Smooth muscle cell of the brain vasculature (primary cell): ENCODE data around the gene ZFYVE28.
"Not testable (repeated sequence)": the region's sequence is repeated elsewhere in the genome, so short reads cannot be mapped to it uniquely, and the experiment has no call there.

Experiments used
- DNase-seq: peaks from one replicate; pipeline ENCODE4 v3.0.0-alpha.2; 2012; ENCODE audit warnings: low read depth, low spot score

The ZFYVE28 gene

GRCh38 chr4:2446656-2447564 is 28.5 kb upstream of the ZFYVE28 start:
- DNase-seq: no peak

DNA sequence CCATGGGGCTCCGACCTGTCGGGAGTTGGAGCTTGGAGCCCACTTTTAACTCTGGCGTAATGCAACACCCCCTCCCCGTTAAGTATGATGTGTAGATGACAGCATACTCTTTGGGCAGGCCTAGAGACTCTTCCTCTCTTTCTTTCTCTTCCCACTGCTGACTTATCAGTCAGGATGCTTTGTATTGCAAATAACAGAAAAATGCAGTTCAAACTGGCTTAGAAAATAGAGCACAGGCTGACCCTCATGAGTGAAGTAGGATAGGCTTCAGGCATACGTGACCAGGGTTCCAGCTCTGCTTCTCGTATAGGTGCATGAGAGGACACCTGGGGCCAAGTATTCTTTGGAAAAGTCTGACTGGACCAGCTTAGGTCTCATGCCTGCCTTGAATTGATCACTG is 27.1 kb upstream of the ZFYVE28 start:
- no peak for DNase-seq

- DNase-seq: no peak
Observed at GRCh38 chr4:2445130-2445529, 26.7 kb upstream of the ZFYVE28 start.

DNA sequence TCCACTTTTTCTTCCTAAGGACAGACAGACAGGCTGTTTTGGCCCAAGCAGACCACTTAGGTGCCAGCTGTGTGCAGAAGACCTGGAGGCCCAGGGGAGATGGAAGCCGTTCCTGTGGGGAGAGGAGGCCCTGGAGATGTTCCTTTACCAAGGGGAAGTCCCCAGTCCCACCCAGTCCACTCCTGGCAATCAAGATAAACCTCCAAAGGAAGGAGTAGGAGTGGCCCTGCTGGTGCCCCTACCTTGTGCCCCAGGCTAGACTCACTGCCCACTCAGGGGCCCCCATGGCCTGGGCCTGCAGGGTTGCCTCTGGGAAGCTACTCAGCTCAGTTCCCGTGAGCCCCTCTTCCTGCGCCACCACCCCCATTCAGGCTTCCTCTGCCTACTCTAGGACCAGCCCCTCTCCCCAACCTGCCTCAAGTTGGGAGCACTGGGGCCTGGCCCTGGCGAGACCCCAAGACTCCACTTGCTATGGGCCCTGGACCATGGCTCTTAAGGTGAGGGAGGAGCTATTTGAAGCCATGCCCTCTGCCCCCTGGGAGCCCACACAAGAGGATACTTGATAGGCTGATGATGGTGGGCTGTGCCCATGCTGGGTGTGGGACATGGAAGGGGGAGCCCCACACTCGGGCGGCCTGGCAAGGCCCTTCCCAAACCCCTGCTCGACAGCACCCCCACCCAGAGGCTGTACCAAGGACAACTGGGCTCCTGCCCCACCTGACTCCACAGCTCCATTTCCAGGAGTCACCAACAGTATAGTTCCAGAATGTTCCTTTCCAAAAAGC is 25.7 kb upstream of the ZFYVE28 start:
- no peak for DNase-seq

GRCh38 chr4:2443061-2443730 is 24.8 kb upstream of the ZFYVE28 start:
- DNase-seq: no peak

DNA sequence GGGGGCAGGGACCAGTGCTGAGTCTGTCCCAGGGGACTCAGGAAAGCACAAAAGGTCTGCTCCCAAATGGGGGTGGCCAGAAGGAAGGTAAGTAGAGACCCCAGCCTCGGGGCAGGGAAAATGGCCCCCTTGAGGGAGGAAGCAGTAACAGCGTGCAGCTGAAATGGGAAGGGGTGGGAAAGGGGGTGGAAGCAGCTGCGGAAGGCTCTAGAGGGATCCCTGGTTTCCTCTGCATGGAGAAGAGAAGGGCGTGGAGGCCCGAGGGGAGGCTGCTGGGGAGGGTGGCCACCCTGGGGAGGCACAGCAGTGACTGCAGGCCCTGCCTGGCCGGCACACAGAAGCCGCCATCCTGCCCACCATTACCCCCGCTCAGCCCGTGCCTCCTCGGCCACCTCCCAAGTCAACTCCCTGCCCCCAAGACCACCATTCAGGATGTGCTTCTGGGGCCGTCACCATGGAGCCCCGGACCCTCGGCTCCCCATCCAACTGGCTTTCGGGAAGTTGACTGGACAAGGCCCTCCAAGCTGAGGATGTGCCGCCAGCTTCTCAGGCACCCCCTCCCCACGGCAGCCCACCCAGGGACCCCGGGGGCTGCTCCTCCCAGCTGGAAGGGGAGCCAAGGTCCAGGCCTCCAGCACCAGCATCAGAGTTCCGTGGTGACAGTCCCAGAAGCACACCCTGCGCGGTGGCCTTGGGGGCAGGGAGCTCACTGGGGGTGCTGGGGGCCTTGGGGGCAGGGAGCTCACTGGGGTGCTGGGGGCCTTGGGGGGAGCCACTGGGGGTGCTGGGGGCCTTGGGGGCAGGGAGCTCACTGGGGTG is 23.9 kb upstream of the ZFYVE28 start:
- no peak for DNase-seq

- DNase-seq: no peak
Observed at GRCh38 chr4:2441393-2442174, 23.1 kb upstream of the ZFYVE28 start.

DNA sequence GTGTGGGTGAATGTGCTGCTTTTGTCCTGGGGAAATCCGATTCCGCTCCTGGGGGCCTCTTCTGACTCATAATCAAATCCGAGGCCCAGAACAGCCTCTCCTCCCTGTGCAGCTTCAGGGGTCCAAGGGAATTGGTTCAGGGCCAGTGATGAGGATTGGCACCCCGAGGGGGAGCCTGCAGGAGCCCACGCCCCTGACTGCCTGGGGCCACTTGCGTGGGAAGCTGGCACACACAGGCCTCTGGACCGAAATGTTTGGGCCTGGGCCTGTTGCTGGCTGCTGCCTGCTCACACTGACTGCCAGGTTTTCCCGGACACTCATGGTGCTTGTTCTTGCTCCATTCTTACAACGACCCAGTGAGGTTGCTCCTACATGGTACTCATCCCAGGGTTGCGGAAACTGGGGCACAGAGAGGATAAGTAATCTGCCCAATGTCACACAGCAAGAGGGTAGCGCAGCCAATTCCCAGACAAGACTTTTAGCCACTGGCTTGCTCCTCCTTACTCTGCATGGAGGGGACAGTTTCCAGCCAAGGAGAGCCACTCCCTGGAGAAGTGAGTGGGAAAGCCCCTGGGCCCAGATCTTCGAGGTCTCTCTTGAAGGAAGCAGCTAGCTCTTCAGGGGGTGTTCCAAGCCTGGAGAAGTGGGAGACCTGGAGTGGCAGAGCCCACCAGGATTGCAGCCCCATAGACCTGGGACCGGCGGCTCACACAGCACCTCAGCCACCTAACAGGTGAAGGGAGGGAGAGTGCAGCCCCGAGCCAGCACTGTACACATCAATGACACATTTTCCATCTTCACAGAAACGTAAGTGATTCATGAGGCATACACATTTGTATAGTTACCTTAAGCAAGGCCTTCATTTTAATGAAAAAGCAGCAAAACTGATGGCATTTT is 20.6 kb upstream of the ZFYVE28 start:
- no peak for DNase-seq

DNA sequence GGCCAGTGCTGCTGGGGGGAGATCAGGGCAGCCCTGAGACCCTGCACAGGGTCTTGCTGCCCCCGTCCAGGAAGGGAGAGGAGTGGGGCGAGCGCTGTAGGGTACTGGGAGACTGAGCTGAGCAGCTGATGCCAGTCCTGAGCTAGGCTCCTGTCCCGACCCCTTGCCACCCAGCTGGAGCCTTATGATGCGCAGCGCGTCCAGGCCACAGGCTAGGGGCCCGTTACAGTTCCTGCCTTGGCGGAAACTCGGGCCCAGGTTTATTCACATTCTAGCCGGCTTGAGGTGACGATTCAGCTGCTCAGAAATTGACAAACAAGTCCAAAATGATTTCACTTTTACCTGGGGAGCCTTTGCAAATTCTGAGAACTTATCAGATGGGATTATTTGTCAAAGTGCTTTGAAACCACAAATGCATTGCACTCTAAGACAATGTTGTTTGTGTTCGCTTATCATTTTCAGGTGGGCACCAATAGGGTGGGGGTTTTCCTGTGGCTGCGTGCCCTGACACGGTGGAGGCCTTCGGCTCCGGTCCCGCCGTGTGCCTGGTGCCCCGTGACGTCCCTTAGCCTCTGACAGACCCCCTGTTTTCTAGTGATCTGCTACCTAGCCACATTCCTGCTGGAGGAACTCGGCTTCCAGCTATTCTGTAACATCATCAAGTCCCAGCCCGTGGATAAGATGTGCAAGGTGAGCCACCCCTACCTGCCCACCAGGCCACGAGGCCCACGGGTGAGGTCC is 19.2 kb upstream of the ZFYVE28 start:
- DNase-seq: no peak

DNA sequence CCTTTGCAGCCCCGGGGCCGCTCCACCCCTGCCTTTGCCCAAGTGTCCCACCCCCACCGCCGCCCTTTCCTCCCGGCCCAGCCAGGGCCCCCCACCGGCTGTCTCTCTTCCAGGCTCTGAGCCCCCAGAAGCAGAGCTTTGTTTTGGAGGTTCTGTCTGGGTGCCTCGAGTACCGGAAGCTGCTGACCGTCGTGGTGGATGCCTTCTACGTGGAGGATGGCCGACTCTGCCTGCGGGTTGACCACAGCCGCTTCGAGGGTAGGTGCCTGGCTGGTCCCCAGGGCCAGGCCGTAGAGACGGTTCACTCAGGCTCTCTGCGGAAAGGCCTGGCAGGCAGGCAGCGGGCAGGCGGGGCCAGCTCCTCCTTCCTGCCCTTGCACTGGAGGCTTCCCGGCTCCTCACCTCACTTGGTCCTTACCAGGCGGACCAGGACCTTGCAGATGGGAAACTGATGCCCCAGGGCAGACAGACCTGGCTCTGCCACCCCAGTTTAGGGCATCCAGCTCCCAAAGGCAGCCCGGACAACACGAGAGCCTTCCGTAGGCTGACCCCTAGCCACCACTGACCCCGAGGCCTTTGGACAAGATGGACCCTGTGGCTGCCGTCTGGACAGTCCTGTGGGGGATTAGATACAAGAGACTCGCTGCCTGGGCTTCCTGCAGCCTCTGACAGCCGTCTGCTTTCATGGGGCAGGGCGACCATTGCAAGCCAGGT is 18.5 kb upstream of the ZFYVE28 start:
- DNase-seq: no peak

DNA sequence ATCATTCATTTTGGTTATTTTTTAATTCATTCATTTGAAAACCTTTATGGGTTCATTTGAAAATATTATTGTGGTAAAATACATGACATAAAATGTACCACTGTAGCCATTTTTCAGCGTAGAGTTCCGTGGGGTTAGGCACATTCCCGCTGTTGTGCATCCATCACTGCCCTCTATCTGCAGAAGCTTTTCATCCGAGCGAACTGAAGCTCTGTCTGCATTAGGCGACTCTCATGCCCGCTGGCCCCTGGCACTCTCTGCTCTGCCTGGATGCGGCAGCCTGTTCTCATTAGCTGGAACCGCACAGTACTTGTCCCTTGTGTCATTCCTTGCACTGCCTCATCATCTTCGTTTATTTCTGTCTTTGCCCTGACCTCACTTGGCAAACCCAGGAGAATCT is 17.9 kb upstream of the ZFYVE28 start:
- no peak for DNase-seq

DNA sequence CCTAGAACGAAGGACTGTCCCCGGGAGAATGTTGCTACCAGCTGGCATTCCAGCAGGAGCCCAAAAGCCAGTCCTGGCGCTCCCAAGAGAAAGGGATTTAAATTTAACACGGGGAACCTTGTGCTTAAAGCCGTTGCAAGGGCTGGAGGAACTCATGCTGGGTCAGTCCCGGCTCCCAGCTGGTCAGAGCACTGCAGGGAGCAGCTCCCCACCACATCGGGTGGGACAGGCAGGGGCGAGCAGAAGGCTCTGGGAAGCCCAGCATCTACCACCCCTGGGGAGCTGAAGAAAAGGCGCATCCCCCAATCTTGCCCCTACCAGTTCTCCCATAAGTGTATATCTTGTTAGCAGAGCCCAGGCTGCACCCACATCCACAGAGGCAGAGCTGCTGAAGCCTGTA is 16.0 kb upstream of the ZFYVE28 start:
- DNase-seq: no peak

GRCh38 chr4:2433609-2434350 is 15.3 kb upstream of the ZFYVE28 start:
- no peak for DNase-seq

GRCh38 chr4:2432991-2433530 is 14.6 kb upstream of the ZFYVE28 start:
- no peak for DNase-seq

- no peak for DNase-seq
Observed at GRCh38 chr4:2432004-2432403, 13.6 kb upstream of the ZFYVE28 start.

DNA sequence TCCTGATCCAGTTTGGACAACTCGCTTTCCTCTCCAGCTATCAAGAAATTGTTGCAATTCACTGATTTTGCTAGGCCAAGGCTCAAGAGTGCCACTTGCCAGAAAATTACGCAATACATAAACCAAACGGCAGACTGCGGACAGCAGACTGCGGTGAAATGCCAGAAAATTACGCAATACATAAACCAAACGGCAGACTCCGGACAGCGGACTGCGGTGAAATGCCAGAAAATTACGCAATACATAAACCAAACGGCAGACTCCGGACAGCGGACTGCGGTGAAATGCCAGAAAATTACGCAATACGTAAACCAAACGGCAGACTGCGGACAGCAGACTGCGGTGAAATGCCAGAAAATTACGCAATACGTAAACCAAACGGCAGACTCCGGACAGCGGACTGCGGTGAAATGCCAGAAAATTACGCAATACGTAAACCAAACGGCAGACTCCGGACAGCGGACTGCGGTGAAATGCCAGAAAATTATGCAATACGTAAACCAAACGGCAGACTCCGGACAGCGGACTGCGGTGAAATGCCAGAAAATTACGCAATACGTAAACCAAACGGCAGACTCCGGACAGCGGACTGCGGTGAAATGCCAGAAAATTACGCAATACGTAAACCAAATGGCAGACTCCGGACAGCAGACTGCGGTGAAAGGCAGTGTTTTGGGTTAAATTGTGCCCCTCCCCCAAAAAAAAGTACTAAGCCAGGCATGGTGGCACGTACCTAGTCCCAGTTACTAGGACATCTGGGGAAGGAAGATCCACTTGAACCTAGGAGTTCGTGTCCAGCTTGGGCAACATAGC is 11.7 kb upstream of the ZFYVE28 start:
- DNase-seq: not testable (repeated sequence)
